ENCODE data around the gene DTWD2. TPM values are rescaled to one million over a fixed set of nuclear protein-coding genes. Genes with fewer than 3 reads are reported as not detected.
"Not testable (repeated sequence)": the region's sequence is repeated elsewhere in the genome, so short reads cannot be mapped to it uniquely, and the experiment has no call there.

DTWD2 gene
- total RNA-seq, 1 donor from 2014 or later = 13.0 TPM

- Histone ChIP-seq H3K36me3 (ENCODE audit: control insufficient read depth in 3 of 3, insufficient read depth in 3 of 3, low read length in 3 of 3) (no peaks in the 10 kb centered on the region), H3K9me3 (ENCODE audit: control insufficient read depth in 3 of 3, low read length in 3 of 3) (no peaks in the 10 kb centered on the region), H3K4me1 (ENCODE audit: control insufficient read depth in 3 of 3, insufficient read depth in 3 of 3, low read length in 3 of 3) (no peaks in the 10 kb centered on the region), H3K4me3 (ENCODE audit: low read length in 3 of 3) (no peak overlapping the region), H3K27ac (ENCODE audit: low read depth, low read length) (no peak overlapping the region), H3K9ac (ENCODE audit: low read depth in 1 of 3, low read length in 3 of 3) (no peak overlapping the region), H3K27me3 (ENCODE audit: control insufficient read depth in 3 of 3, insufficient read depth in 3 of 3, low read length in 3 of 3) (no peaks in the 10 kb centered on the region)
Observed at GRCh38 chr5:118956727-118957126, 31.6 kb downstream of the DTWD2 start.

GRCh38 chr5:118953652-118954005 is 34.7 kb downstream of the DTWD2 start:
- Histone ChIP-seq H3K4me1 (ENCODE audit: control insufficient read depth in 3 of 3, insufficient read depth in 3 of 3, low read length in 3 of 3) (no peaks in the 10 kb centered on the region), H3K36me3 (ENCODE audit: control insufficient read depth in 3 of 3, insufficient read depth in 3 of 3, low read length in 3 of 3) (no peaks in the 10 kb centered on the region), H3K9ac (ENCODE audit: low read depth in 1 of 3, low read length in 3 of 3) (no peak overlapping the region), H3K9me3 (ENCODE audit: control insufficient read depth in 3 of 3, low read length in 3 of 3) (no peaks in the 10 kb centered on the region), H3K27me3 (ENCODE audit: control insufficient read depth in 3 of 3, insufficient read depth in 3 of 3, low read length in 3 of 3) (no peaks in the 10 kb centered on the region), H3K27ac (ENCODE audit: low read depth, low read length) (no peak overlapping the region), H3K4me3 (ENCODE audit: low read length in 3 of 3) (no peak overlapping the region)

- no peaks in the 10 kb centered on the region for H3K4me1 ChIP-seq (ENCODE audit: control insufficient read depth in 3 of 3, insufficient read depth in 3 of 3, low read length in 3 of 3)
- H3K9ac ChIP-seq (ENCODE audit: low read depth in 1 of 3, low read length in 3 of 3) = no peak overlapping the region
- no peak overlapping the region for H3K4me3 ChIP-seq (ENCODE audit: low read length in 3 of 3)
- H3K27ac ChIP-seq (ENCODE audit: low read depth, low read length) = no peak overlapping the region
- H3K27me3 ChIP-seq (ENCODE audit: control insufficient read depth in 3 of 3, insufficient read depth in 3 of 3, low read length in 3 of 3) = no peaks in the 10 kb centered on the region
- no peaks in the 10 kb centered on the region for H3K36me3 ChIP-seq (ENCODE audit: control insufficient read depth in 3 of 3, insufficient read depth in 3 of 3, low read length in 3 of 3)
- H3K9me3 ChIP-seq (ENCODE audit: control insufficient read depth in 3 of 3, low read length in 3 of 3) = no peaks in the 10 kb centered on the region
Observed at GRCh38 chr5:118952992-118953651, 35.2 kb downstream of the DTWD2 start.

GRCh38 chr5:118952306-118952705 is 36.0 kb downstream of the DTWD2 start:
- H3K27me3 ChIP-seq (ENCODE audit: control insufficient read depth in 3 of 3, insufficient read depth in 3 of 3, low read length in 3 of 3); H3K36me3 ChIP-seq (ENCODE audit: control insufficient read depth in 3 of 3, insufficient read depth in 3 of 3, low read length in 3 of 3); H3K9me3 ChIP-seq (ENCODE audit: control insufficient read depth in 3 of 3, low read length in 3 of 3); H3K4me1 ChIP-seq (ENCODE audit: control insufficient read depth in 3 of 3, insufficient read depth in 3 of 3, low read length in 3 of 3); H3K4me3 ChIP-seq (ENCODE audit: low read length in 3 of 3); H3K27ac ChIP-seq (ENCODE audit: low read depth, low read length); H3K9ac ChIP-seq (ENCODE audit: low read depth in 1 of 3, low read length in 3 of 3): not testable (repeated sequence)

- H3K4me1 ChIP-seq (ENCODE audit: control insufficient read depth in 3 of 3, insufficient read depth in 3 of 3, low read length in 3 of 3); H3K27me3 ChIP-seq (ENCODE audit: control insufficient read depth in 3 of 3, insufficient read depth in 3 of 3, low read length in 3 of 3); H3K9ac ChIP-seq (ENCODE audit: low read depth in 1 of 3, low read length in 3 of 3); H3K4me3 ChIP-seq (ENCODE audit: low read length in 3 of 3); H3K36me3 ChIP-seq (ENCODE audit: control insufficient read depth in 3 of 3, insufficient read depth in 3 of 3, low read length in 3 of 3); H3K9me3 ChIP-seq (ENCODE audit: control insufficient read depth in 3 of 3, low read length in 3 of 3); H3K27ac ChIP-seq (ENCODE audit: low read depth, low read length): not testable (repeated sequence)
Observed at GRCh38 chr5:118950354-118950753, 38.0 kb downstream of the DTWD2 start.

GRCh38 chr5:118946138-118946800 is 42.1 kb downstream of the DTWD2 start:
- no peak overlapping the region for H3K4me3 ChIP-seq (ENCODE audit: low read length in 3 of 3)
- H3K9ac ChIP-seq (ENCODE audit: low read depth in 1 of 3, low read length in 3 of 3) = no peak overlapping the region
- peaks cover 0 to 5% (median 0%) of the 10 kb centered on the region in 3 donors for H3K36me3 ChIP-seq (ENCODE audit: control insufficient read depth in 3 of 3, insufficient read depth in 3 of 3, low read length in 3 of 3)
- H3K9me3 ChIP-seq (ENCODE audit: control insufficient read depth in 3 of 3, low read length in 3 of 3) = no peaks in the 10 kb centered on the region
- H3K4me1 ChIP-seq (ENCODE audit: control insufficient read depth in 3 of 3, insufficient read depth in 3 of 3, low read length in 3 of 3) = no peaks in the 10 kb centered on the region
- no peak overlapping the region for H3K27ac ChIP-seq (ENCODE audit: low read depth, low read length)
- H3K27me3 ChIP-seq (ENCODE audit: control insufficient read depth in 3 of 3, insufficient read depth in 3 of 3, low read length in 3 of 3) = no peaks in the 10 kb centered on the region

- no peak overlapping the region for H3K27ac ChIP-seq (ENCODE audit: low read depth, low read length)
- no peaks in the 10 kb centered on the region for H3K9me3 ChIP-seq (ENCODE audit: control insufficient read depth in 3 of 3, low read length in 3 of 3)
- peaks cover 0 to 5% (median 0%) of the 10 kb centered on the region in 3 donors for H3K36me3 ChIP-seq (ENCODE audit: control insufficient read depth in 3 of 3, insufficient read depth in 3 of 3, low read length in 3 of 3)
- no peaks in the 10 kb centered on the region for H3K4me1 ChIP-seq (ENCODE audit: control insufficient read depth in 3 of 3, insufficient read depth in 3 of 3, low read length in 3 of 3)
- no peak overlapping the region for H3K4me3 ChIP-seq (ENCODE audit: low read length in 3 of 3)
- no peaks in the 10 kb centered on the region for H3K27me3 ChIP-seq (ENCODE audit: control insufficient read depth in 3 of 3, insufficient read depth in 3 of 3, low read length in 3 of 3)
- H3K9ac ChIP-seq (ENCODE audit: low read depth in 1 of 3, low read length in 3 of 3) = no peak overlapping the region
Observed at GRCh38 chr5:118937393-118938061, 50.8 kb downstream of the DTWD2 start.

GRCh38 chr5:118933703-118934102 is 54.6 kb downstream of the DTWD2 start:
- no peaks in the 10 kb centered on the region for H3K4me1 ChIP-seq (ENCODE audit: control insufficient read depth in 3 of 3, insufficient read depth in 3 of 3, low read length in 3 of 3)
- H3K27me3 ChIP-seq (ENCODE audit: control insufficient read depth in 3 of 3, insufficient read depth in 3 of 3, low read length in 3 of 3) = no peaks in the 10 kb centered on the region
- no peak overlapping the region for H3K9ac ChIP-seq (ENCODE audit: low read depth in 1 of 3, low read length in 3 of 3)
- H3K4me3 ChIP-seq (ENCODE audit: low read length in 3 of 3) = no peak overlapping the region
- H3K27ac ChIP-seq (ENCODE audit: low read depth, low read length) = no peak overlapping the region
- H3K9me3 ChIP-seq (ENCODE audit: control insufficient read depth in 3 of 3, low read length in 3 of 3) = no peaks in the 10 kb centered on the region
- no peaks in the 10 kb centered on the region for H3K36me3 ChIP-seq (ENCODE audit: control insufficient read depth in 3 of 3, insufficient read depth in 3 of 3, low read length in 3 of 3)

- Histone ChIP-seq H3K36me3 (ENCODE audit: control insufficient read depth in 3 of 3, insufficient read depth in 3 of 3, low read length in 3 of 3) (peaks cover 0 to 3% (median 0%) of the 10 kb centered on the region in 3 donors), H3K27me3 (ENCODE audit: control insufficient read depth in 3 of 3, insufficient read depth in 3 of 3, low read length in 3 of 3) (no peaks in the 10 kb centered on the region), H3K4me1 (ENCODE audit: control insufficient read depth in 3 of 3, insufficient read depth in 3 of 3, low read length in 3 of 3) (no peaks in the 10 kb centered on the region), H3K27ac (ENCODE audit: low read depth, low read length) (no peak overlapping the region), H3K9ac (ENCODE audit: low read depth in 1 of 3, low read length in 3 of 3) (no peak overlapping the region), H3K9me3 (ENCODE audit: control insufficient read depth in 3 of 3, low read length in 3 of 3) (no peaks in the 10 kb centered on the region), H3K4me3 (ENCODE audit: low read length in 3 of 3) (no peak overlapping the region)
Observed at GRCh38 chr5:118931564-118931963, 56.8 kb downstream of the DTWD2 start.

GRCh38 chr5:118924006-118924389 is 64.3 kb downstream of the DTWD2 start:
- no peak overlapping the region for H3K4me3 ChIP-seq (ENCODE audit: low read length in 3 of 3)
- H3K27me3 ChIP-seq (ENCODE audit: control insufficient read depth in 3 of 3, insufficient read depth in 3 of 3, low read length in 3 of 3) = no peaks in the 10 kb centered on the region
- H3K9me3 ChIP-seq (ENCODE audit: control insufficient read depth in 3 of 3, low read length in 3 of 3) = no peaks in the 10 kb centered on the region
- H3K4me1 ChIP-seq (ENCODE audit: control insufficient read depth in 3 of 3, insufficient read depth in 3 of 3, low read length in 3 of 3) = no peaks in the 10 kb centered on the region
- no peak overlapping the region for H3K9ac ChIP-seq (ENCODE audit: low read depth in 1 of 3, low read length in 3 of 3)
- H3K27ac ChIP-seq (ENCODE audit: low read depth, low read length) = no peak overlapping the region
- peaks cover 0 to 3% (median 0%) of the 10 kb centered on the region in 3 donors for H3K36me3 ChIP-seq (ENCODE audit: control insufficient read depth in 3 of 3, insufficient read depth in 3 of 3, low read length in 3 of 3)
